ENCODE measurements around the gene SPEM3.

GRCh38 chr17:7432296-7432695 lies 3.6 kb downstream of the SPEM3 start:
- TF ChIP-seq CTCF (IDR thresholded peaks at IDR 0.05; ENCODE audit: low read depth, low read length, missing input control): no peak
- no peak for TF ChIP-seq EGR1 (IDR thresholded peaks at IDR 0.05; ENCODE audit: low read depth in 2 of 2)
- no peak for TF ChIP-seq SP1 (IDR thresholded peaks at IDR 0.05)
- TF ChIP-seq REST (IDR thresholded peaks at IDR 0.05): no peak
- no peak for TF ChIP-seq MAX (IDR thresholded peaks at IDR 0.05)
- no peak for TF ChIP-seq RAD21 (IDR thresholded peaks at IDR 0.05)
- no peak for TF ChIP-seq ATF3 (IDR thresholded peaks at IDR 0.05)
